NCI-H128 (cell line): ENCODE data around the gene PDHX.
"Not testable (repeated sequence)": the region's sequence is repeated elsewhere in the genome, so short reads cannot be mapped to it uniquely, and the experiment has no call there.

Experiments
- DNase-seq: peaks from one replicate; lab custom pipeline; 2025; ENCODE audit not compliant: unreplicated experiment; lab: John Stamatoyannopoulos, UW

PDHX gene

GRCh38 chr11:35015621-35016387 is 99.4 kb downstream of the PDHX start:
- no peak for DNase-seq

- DNase-seq: no peak
Observed at GRCh38 chr11:35016916-35017315, 100.5 kb downstream of the PDHX start.

- no peak for DNase-seq
Observed at GRCh38 chr11:35017528-35018342, 101.3 kb downstream of the PDHX start.

GRCh38 chr11:35021589-35021988 is 105.2 kb downstream of the PDHX start:
- no peak for DNase-seq

- DNase-seq: not testable (repeated sequence)
Observed at GRCh38 chr11:35023940-35024339, 107.5 kb downstream of the PDHX start.

- not testable (repeated sequence) for DNase-seq
Observed at GRCh38 chr11:35028007-35028406, 111.6 kb downstream of the PDHX start.

GRCh38 chr11:35029979-35030682 is 113.7 kb downstream of the PDHX start:
- DNase-seq: no peak

- no peak for DNase-seq
Observed at GRCh38 chr11:35030716-35031213, 114.3 kb downstream of the PDHX start.

GRCh38 chr11:35031346-35031745 is 114.9 kb downstream of the PDHX start:
- no peak for DNase-seq

- DNase-seq: no peak
Observed at GRCh38 chr11:35031867-35032266, 115.4 kb downstream of the PDHX start.

GRCh38 chr11:35033011-35033410 is 116.6 kb downstream of the PDHX start:
- no peak for DNase-seq

GRCh38 chr11:35034401-35034800 is 118.0 kb downstream of the PDHX start:
- DNase-seq: no peak

GRCh38 chr11:35035894-35036408 is 119.5 kb downstream of the PDHX start:
- DNase-seq: no peak

GRCh38 chr11:35036639-35037038 is 120.2 kb downstream of the PDHX start:
- no peak for DNase-seq

- DNase-seq: no peak
Observed at GRCh38 chr11:35038211-35038928, 122.0 kb downstream of the PDHX start.

GRCh38 chr11:35039076-35039475 is 122.7 kb downstream of the PDHX start:
- DNase-seq: no peak

- no peak for DNase-seq
Observed at GRCh38 chr11:35040221-35040942, 124.0 kb downstream of the PDHX start.

- DNase-seq: no peak
Observed at GRCh38 chr11:35041070-35041554, 124.7 kb downstream of the PDHX start.

GRCh38 chr11:35042224-35042623 is 125.8 kb downstream of the PDHX start:
- DNase-seq: no peak

GRCh38 chr11:35042913-35043312 is 126.5 kb downstream of the PDHX start:
- no peak for DNase-seq
